Measurements from ENCODE around the gene SLC33A1.

SLC33A1 gene

GRCh38 chr3:155780291-155780690 is 73.9 kb downstream of the SLC33A1 start:
- Histone ChIP-seq H3K9me3 (ENCODE audit: control insufficient read depth, low read length) (peaks cover 10% of the 10 kb centered on the region), H4K91ac (ENCODE audit: low read length) (no peak overlapping the region), H3K9ac (ENCODE audit: low read length) (no peak overlapping the region), H3K79me1 (replicated peaks; ENCODE audit: low read length, poor library complexity, severe bottlenecking) (peaks cover 4% of the 10 kb centered on the region), H2BK120ac (ENCODE audit: low read depth, low read length) (no peak overlapping the region), H2BK15ac (ENCODE audit: low read depth, poor library complexity, severe bottlenecking) (no peak overlapping the region), H2BK5ac (ENCODE audit: low read depth, low read length, poor library complexity, severe bottlenecking) (no peak overlapping the region), H3K4me1 (ENCODE audit: control insufficient read depth, insufficient read depth, low read depth, low read length) (no peaks in the 10 kb centered on the region), H3K4me3 (ENCODE audit: insufficient read depth in 1 of 2, low read depth in 1 of 2, low read length in 2 of 2) (no peak overlapping the region), H3K18ac (ENCODE audit: low read depth in 1 of 2, low read length in 2 of 2) (no peak overlapping the region), H2BK12ac (ENCODE audit: low read length in 2 of 2) (no peak overlapping the region), H3K4me2 (ENCODE audit: low read length, poor library complexity, severe bottlenecking) (no peak overlapping the region), H4K8ac (ENCODE audit: low read length) (no peak overlapping the region), H3K36me3 (ENCODE audit: control insufficient read depth in 1 of 2, insufficient read depth in 2 of 2, low read depth in 1 of 2, low read length in 2 of 2) (peaks cover 0 to 3% of the 10 kb centered on the region in 2 experiments), H3K27me3 (ENCODE audit: control insufficient read depth in 1 of 2, insufficient read depth in 1 of 2, low read length in 2 of 2) (no peaks in the 10 kb centered on the region), H3K14ac (ENCODE audit: low read length in 2 of 2) (no peak overlapping the region), H2AK5ac (ENCODE audit: low read length, severe bottlenecking) (no peak overlapping the region), H3K4ac (ENCODE audit: low read depth in 1 of 2, low read length in 2 of 2) (no peak overlapping the region), H3K27ac (ENCODE audit: low read length, poor library complexity, severe bottlenecking) (no peak overlapping the region), H3K23ac (ENCODE audit: low read length in 2 of 2) (no peak overlapping the region), H2AFZ (ENCODE audit: low read depth, low read length) (no peak overlapping the region)
- no peak for DNase-seq

GRCh38 chr3:155778462-155778861 is 75.8 kb downstream of the SLC33A1 start:
- Histone ChIP-seq H4K91ac (ENCODE audit: low read length) (no peak overlapping the region), H3K36me3 (ENCODE audit: control insufficient read depth in 1 of 2, insufficient read depth in 2 of 2, low read depth in 1 of 2, low read length in 2 of 2) (peaks cover 0 to 8% of the 10 kb centered on the region in 2 experiments), H2BK12ac (ENCODE audit: low read length in 2 of 2) (no peak overlapping the region), H2BK5ac (ENCODE audit: low read depth, low read length, poor library complexity, severe bottlenecking) (no peak overlapping the region), H3K4me2 (ENCODE audit: low read length, poor library complexity, severe bottlenecking) (no peak overlapping the region), H3K23ac (ENCODE audit: low read length in 2 of 2) (no peak overlapping the region), H3K9me3 (ENCODE audit: control insufficient read depth, low read length) (peaks cover 10% of the 10 kb centered on the region), H3K79me1 (replicated peaks; ENCODE audit: low read length, poor library complexity, severe bottlenecking) (peaks cover 3% of the 10 kb centered on the region), H3K27me3 (ENCODE audit: control insufficient read depth in 1 of 2, insufficient read depth in 1 of 2, low read length in 2 of 2) (no peaks in the 10 kb centered on the region), H2BK120ac (ENCODE audit: low read depth, low read length) (no peak overlapping the region), H2BK15ac (ENCODE audit: low read depth, poor library complexity, severe bottlenecking) (no peak overlapping the region), H3K4ac (ENCODE audit: low read depth in 1 of 2, low read length in 2 of 2) (no peak overlapping the region), H3K18ac (ENCODE audit: low read depth in 1 of 2, low read length in 2 of 2) (no peak overlapping the region), H4K8ac (ENCODE audit: low read length) (no peak overlapping the region), H3K27ac (ENCODE audit: low read length, poor library complexity, severe bottlenecking) (no peak overlapping the region), H3K14ac (ENCODE audit: low read length in 2 of 2) (no peak overlapping the region), H3K4me3 (ENCODE audit: insufficient read depth in 1 of 2, low read depth in 1 of 2, low read length in 2 of 2) (no peak overlapping the region), H3K4me1 (ENCODE audit: control insufficient read depth, insufficient read depth, low read depth, low read length) (no peaks in the 10 kb centered on the region), H2AK5ac (ENCODE audit: low read length, severe bottlenecking) (no peak overlapping the region), H2AFZ (ENCODE audit: low read depth, low read length) (no peak overlapping the region), H3K9ac (ENCODE audit: low read length) (no peak overlapping the region)
- DNase-seq = no peak

DNA sequence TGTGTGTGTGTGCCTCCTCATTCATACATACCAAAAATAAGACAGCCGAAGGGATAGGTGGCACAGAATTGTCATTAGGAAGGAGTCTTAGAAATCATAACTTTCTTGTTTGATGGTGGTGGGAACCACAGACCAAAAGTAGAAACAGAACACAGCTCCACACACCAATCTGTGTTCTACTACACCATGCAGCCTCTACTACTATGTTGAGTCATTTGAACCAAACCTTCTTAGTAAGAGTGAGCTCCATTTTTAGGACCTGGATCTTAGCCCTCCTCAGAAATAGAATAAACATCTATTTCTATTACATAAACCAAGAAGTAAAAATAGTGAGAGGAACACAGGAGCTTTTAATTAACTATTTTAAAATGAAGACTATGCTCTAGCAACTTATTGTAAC is 81.4 kb downstream of the SLC33A1 start:
- no peak overlapping the region for H3K27ac ChIP-seq (ENCODE audit: low read length, poor library complexity, severe bottlenecking)
- H2BK120ac ChIP-seq (ENCODE audit: low read depth, low read length) = no peak overlapping the region
- no peak for DNase-seq
- peaks cover 3% of the 10 kb centered on the region for H3K4me1 ChIP-seq (ENCODE audit: control insufficient read depth, insufficient read depth, low read depth, low read length)
- no peak overlapping the region for H2AK5ac ChIP-seq (ENCODE audit: low read length, severe bottlenecking)
- no peak overlapping the region for H2BK5ac ChIP-seq (ENCODE audit: low read depth, low read length, poor library complexity, severe bottlenecking)
- no peak overlapping the region for H3K4me3 ChIP-seq (ENCODE audit: insufficient read depth in 1 of 2, low read depth in 1 of 2, low read length in 2 of 2)
- no peak overlapping the region for H2BK12ac ChIP-seq (ENCODE audit: low read length in 2 of 2)
- peaks cover 1% of the 10 kb centered on the region for H3K79me1 ChIP-seq (replicated peaks; ENCODE audit: low read length, poor library complexity, severe bottlenecking)
- H3K23ac ChIP-seq (ENCODE audit: low read length in 2 of 2) = no peak overlapping the region
- H3K36me3 ChIP-seq (ENCODE audit: control insufficient read depth in 1 of 2, insufficient read depth in 2 of 2, low read depth in 1 of 2, low read length in 2 of 2) = peaks cover 4 to 8% of the 10 kb centered on the region in 2 experiments
- H4K8ac ChIP-seq (ENCODE audit: low read length) = no peak overlapping the region
- no peak overlapping the region for H3K4me2 ChIP-seq (ENCODE audit: low read length, poor library complexity, severe bottlenecking)
- WGBS = no CpG with 5 or more reads among the region's 1 CpG
- no peak overlapping the region for H3K9ac ChIP-seq (ENCODE audit: low read length)
- no peak overlapping the region for H3K14ac ChIP-seq (ENCODE audit: low read length in 2 of 2)
- no peak overlapping the region for H3K18ac ChIP-seq (ENCODE audit: low read depth in 1 of 2, low read length in 2 of 2)
- no peak overlapping the region for H2AFZ ChIP-seq (ENCODE audit: low read depth, low read length)
- H2BK15ac ChIP-seq (ENCODE audit: low read depth, poor library complexity, severe bottlenecking) = no peak overlapping the region
- H3K4ac ChIP-seq (ENCODE audit: low read depth in 1 of 2, low read length in 2 of 2) = no peak overlapping the region
- no peaks in the 10 kb centered on the region for H3K9me3 ChIP-seq (ENCODE audit: control insufficient read depth, low read length)
- H3K27me3 ChIP-seq (ENCODE audit: control insufficient read depth in 1 of 2, insufficient read depth in 1 of 2, low read length in 2 of 2) = no peaks in the 10 kb centered on the region
- no peak overlapping the region for H4K91ac ChIP-seq (ENCODE audit: low read length)

DNA sequence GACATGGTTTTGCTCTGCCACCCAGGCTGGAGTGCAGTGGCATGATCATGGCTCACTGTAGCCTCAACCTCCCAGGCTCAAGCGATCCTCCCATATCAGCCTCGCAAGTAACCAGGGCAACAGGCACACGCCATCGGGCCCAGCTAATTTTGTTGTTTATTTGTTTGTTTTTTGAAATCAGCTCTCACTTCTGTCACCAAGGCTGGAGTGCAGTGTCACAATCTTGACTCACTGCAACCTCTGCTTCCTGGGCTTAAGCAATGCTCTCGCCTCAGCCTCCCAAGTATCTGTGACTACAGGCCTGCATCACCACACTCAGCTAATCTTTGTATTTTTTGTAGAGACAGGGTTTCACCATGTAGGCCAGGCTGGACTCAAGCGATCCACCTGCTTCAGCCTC is 83.1 kb downstream of the SLC33A1 start:
- Histone ChIP-seq H2BK5ac (ENCODE audit: low read depth, low read length, poor library complexity, severe bottlenecking) (no peak overlapping the region), H4K8ac (ENCODE audit: low read length) (no peak overlapping the region)

More for the DNA sequence above, 83.1 kb downstream of the SLC33A1 start:
- Histone ChIP-seq H3K36me3 (ENCODE audit: control insufficient read depth in 1 of 2, insufficient read depth in 2 of 2, low read depth in 1 of 2, low read length in 2 of 2) (peaks cover 4 to 8% of the 10 kb centered on the region in 2 experiments), H3K4me3 (ENCODE audit: insufficient read depth in 1 of 2, low read depth in 1 of 2, low read length in 2 of 2) (no peak overlapping the region), H3K23ac (ENCODE audit: low read length in 2 of 2) (no peak overlapping the region), H2BK12ac (ENCODE audit: low read length in 2 of 2) (no peak overlapping the region), H3K4ac (ENCODE audit: low read depth in 1 of 2, low read length in 2 of 2) (no peak overlapping the region), H3K9me3 (ENCODE audit: control insufficient read depth, low read length) (no peaks in the 10 kb centered on the region), H3K4me1 (ENCODE audit: control insufficient read depth, insufficient read depth, low read depth, low read length) (peaks cover 3% of the 10 kb centered on the region), H2AK5ac (ENCODE audit: low read length, severe bottlenecking) (no peak overlapping the region), H4K91ac (ENCODE audit: low read length) (no peak overlapping the region), H2AFZ (ENCODE audit: low read depth, low read length) (no peak overlapping the region), H2BK120ac (ENCODE audit: low read depth, low read length) (no peak overlapping the region), H3K9ac (ENCODE audit: low read length) (no peak overlapping the region), H3K18ac (ENCODE audit: low read depth in 1 of 2, low read length in 2 of 2) (no peak overlapping the region), H3K4me2 (ENCODE audit: low read length, poor library complexity, severe bottlenecking) (no peak overlapping the region), H3K27ac (ENCODE audit: low read length, poor library complexity, severe bottlenecking) (no peak overlapping the region), H3K14ac (ENCODE audit: low read length in 2 of 2) (peak overlapping the region in 1 of 2 experiments; percentile 11), H3K27me3 (ENCODE audit: control insufficient read depth in 1 of 2, insufficient read depth in 1 of 2, low read length in 2 of 2) (no peaks in the 10 kb centered on the region), H2BK15ac (ENCODE audit: low read depth, poor library complexity, severe bottlenecking) (no peak overlapping the region), H3K79me1 (replicated peaks; ENCODE audit: low read length, poor library complexity, severe bottlenecking) (no peaks in the 10 kb centered on the region)
- WGBS = 93% methylated on average over 6 of the region's 6 CpGs
- peak; percentile 25 for DNase-seq
